Activated CD4-positive, alpha-beta memory T cell treated with anti-CD3 and anti-CD28 coated beads for 36 hours (primary cell): ENCODE data around the gene ABCA2. TPM values are rescaled to one million over a fixed set of nuclear protein-coding genes. Genes with fewer than 3 reads are reported as not detected.
"Not testable (repeated sequence)": the region's sequence is repeated elsewhere in the genome, so short reads cannot be mapped to it uniquely, and the experiment has no call there.

Experiments
- CTCF ChIA-PET: fragments of 350-600 bp; sonication (Branson Sonifier 250); formaldehyde crosslinking; loops from one replicate; lab custom pipeline; 2021; ENCODE audit warnings: antibody characterized with exemption, inconsistent platforms; lab: Charles Lee
- POLR2A ChIA-PET: fragments of 350-600 bp; sonication (Branson Sonifier 250); formaldehyde crosslinking; loops from one replicate; lab custom pipeline; 2021; ENCODE audit warnings: antibody characterized with exemption; lab: Charles Lee
- DNase-seq: peaks from one replicate; pipeline ENCODE4 v3.0.0-alpha.2; 2020
- H3K27ac Mint-ChIP-seq: one replicate; pipeline ENCODE4 v1.8.0; 2021; ENCODE audit warnings: mixed read lengths
- H3K27me3 Mint-ChIP-seq: one replicate; pipeline ENCODE4 v1.8.0; 2021; ENCODE audit warnings: mixed read lengths
- H3K36me3 Mint-ChIP-seq: one replicate; pipeline ENCODE4 v1.8.0; 2021; ENCODE audit warnings: mixed read lengths
- H3K4me1 Mint-ChIP-seq: one replicate; pipeline ENCODE4 v1.8.0; 2021; ENCODE audit warnings: low read depth, mixed read lengths
- H3K4me3 Mint-ChIP-seq: one replicate; pipeline ENCODE4 v1.8.0; 2021; ENCODE audit warnings: mild to moderate bottlenecking, mixed read lengths
- H3K9me3 Mint-ChIP-seq: one replicate; pipeline ENCODE4 v1.8.0; 2021; ENCODE audit warnings: mixed read lengths
- intact Hi-C: fragments of 100-400 bp; cut with micrococcal nuclease; formaldehyde crosslinking; loops from one replicate; pipeline ENCODE4 v1.15.1; 2023
- total RNA-seq, 2 experiments: library from RNA; stranded (reverse); gene quantifications; one replicate each; pipeline ENCODE4 v1.2.3, GENCODE V29; 2021

Gene ABCA2
- total RNA-seq, 2 experiments from 2014 or later: 22.1 to 22.9 TPM

- H3K27me3 Mint-ChIP-seq, H3K9me3 Mint-ChIP-seq, DNase-seq, H3K4me3 Mint-ChIP-seq, H3K36me3 Mint-ChIP-seq, H3K27ac Mint-ChIP-seq: not testable (repeated sequence)
- peaks cover 54% of the 10 kb centered on the region for H3K4me1 Mint-ChIP-seq
- CTCF ChIA-PET: interaction anchor here (2.5 to 3.9 kb wide), 4 partner anchors 13 to 190 kb away, joined by 10 to 49 read pairs (median 28); partner anchors contain the start of genes AJM1 and NPDC1
- POLR2A ChIA-PET: interaction anchor here (0.9 kb wide), 1 partner anchor 62 kb away, joined by 4 read pairs; no protein-coding TSS in a partner anchor
- intact Hi-C loops: loop anchor here (5.0 to 10.0 kb wide), 2 partner anchors 36 to 89 kb away; partner anchors contain the start of genes C8G, CLIC3 and FBXW5
These were observed 5.4 kb upstream of the ABCA2 start for GRCh38 chr9:137033481-137033880.

- H3K36me3 Mint-ChIP-seq: no peaks in the 10 kb centered on the region
- DNase-seq: no peak
- H3K4me1 Mint-ChIP-seq: peaks cover 54% of the 10 kb centered on the region
- intact Hi-C loops: loop anchor here (5.0 to 10.0 kb wide), 2 partner anchors 36 to 88 kb away; partner anchors contain the start of genes C8G, CLIC3 and FBXW5
- no peaks in the 10 kb centered on the region for H3K9me3 Mint-ChIP-seq
- H3K4me3 Mint-ChIP-seq: no peak overlapping the region
- no peaks in the 10 kb centered on the region for H3K27me3 Mint-ChIP-seq
- POLR2A ChIA-PET: interaction anchor here (0.6 kb wide), 1 partner anchor 301 kb away, joined by 3 read pairs; no protein-coding TSS in a partner anchor
- CTCF ChIA-PET: interaction anchor here (1.1 to 5.0 kb wide), 4 partner anchors 14 to 189 kb away, joined by 3 to 35 read pairs (median 28); partner anchors contain the start of genes AJM1, MAN1B1 and NPDC1
- no peak overlapping the region for H3K27ac Mint-ChIP-seq
These were observed 4.8 kb upstream of the ABCA2 start for GRCh38 chr9:137032858-137033257.

- Mint-ChIP-seq H3K4me3 (peak within 1 kb of the TSS; percentile 48), H3K9me3 (no peaks in the 10 kb centered on the region), H3K36me3 (no peaks in the 10 kb centered on the region), H3K27ac (peak within 1 kb of the TSS; percentile 72), H3K4me1 (peaks cover 57% of the 10 kb centered on the region), H3K27me3 (no peaks in the 10 kb centered on the region)
- ChIA-PET POLR2A (interaction anchor here (0.6 kb wide), 1 partner anchor 300 kb away, joined by 3 read pairs; no protein-coding TSS in a partner anchor), CTCF (interaction anchor here (0.9 to 5.0 kb wide), 9 partner anchors 15 to 224 kb away, joined by 3 to 73 read pairs (median 4); partner anchors contain the start of genes AJM1, MAN1B1, NPDC1 and RABL6)
- DNase-seq: peak; percentile 76
- intact Hi-C loops: loop anchor here (5.0 to 10.0 kb wide), 2 partner anchors 35 to 87 kb away; partner anchors contain the start of genes C8G, CLIC3 and FBXW5
These were observed 4.0 kb upstream of the ABCA2 start, which contains the start of gene FUT7 for GRCh38 chr9:137031904-137032640. Gene FUT7 (minus strand): TSS chr9:137032088. CDS start chr9:137031991, 97 bp downstream.

GRCh38 chr9:137030538-137031527 lies 2.8 kb upstream of the ABCA2 start:
- H3K9me3 Mint-ChIP-seq: no peaks in the 10 kb centered on the region
- ChIA-PET CTCF (interaction anchor here (0.6 to 6.8 kb wide), 17 partner anchors 6 to 303 kb away, joined by 3 to 73 read pairs (median 14); partner anchors contain the start of genes AJM1, MAN1B1, NPDC1 and PTGDS), POLR2A (interaction anchor here (0.5 kb wide), 1 partner anchor 598 kb away, joined by 3 read pairs; no protein-coding TSS in a partner anchor)
- no peaks in the 10 kb centered on the region for H3K36me3 Mint-ChIP-seq
- peak; percentile 84 for DNase-seq
- intact Hi-C loops: loop anchor here (5.0 to 10.0 kb wide), 2 partner anchors 34 to 86 kb away; partner anchors contain the start of genes C8G, CLIC3 and FBXW5
- H3K4me3 Mint-ChIP-seq: peak overlapping the region; percentile 37
- H3K4me1 Mint-ChIP-seq: peaks cover 57% of the 10 kb centered on the region
- no peaks in the 10 kb centered on the region for H3K27me3 Mint-ChIP-seq
- peak overlapping the region; percentile 72 for H3K27ac Mint-ChIP-seq

- intact Hi-C loops: loop anchor here (5.0 to 10.0 kb wide), 2 partner anchors 33 to 85 kb away; partner anchors contain the start of genes C8G, CLIC3 and FBXW5
- H3K36me3 Mint-ChIP-seq: no peaks in the 10 kb centered on the region
- H3K9me3 Mint-ChIP-seq: no peaks in the 10 kb centered on the region
- peak; percentile 36 for DNase-seq
- CTCF ChIA-PET: interaction anchor here (0.6 to 6.8 kb wide), 50 partner anchors 7 to 302 kb away, joined by 3 to 73 read pairs (median 8); partner anchors contain the start of genes AJM1, CLIC3, CYSRT1 and ENTPD2
- H3K27me3 Mint-ChIP-seq: no peaks in the 10 kb centered on the region
- peak overlapping the region; percentile 37 for H3K4me3 Mint-ChIP-seq
- H3K4me1 Mint-ChIP-seq: peaks cover 53% of the 10 kb centered on the region
- POLR2A ChIA-PET: interaction anchor here (0.6 kb wide), 1 partner anchor 239 kb away, joined by 5 read pairs; the partner anchor contains the start of gene TMEM141
- H3K27ac Mint-ChIP-seq: peak overlapping the region; percentile 72
These were observed 2.0 kb upstream of the ABCA2 start for GRCh38 chr9:137030006-137030405.

- intact Hi-C loops: loop anchor here (5.0 kb wide), 2 partner anchors 38 to 127 kb away; no protein-coding TSS in a partner anchor
- Mint-ChIP-seq H3K4me1 (peaks cover 46% of the 10 kb centered on the region), H3K27me3 (no peaks in the 10 kb centered on the region), H3K36me3 (no peaks in the 10 kb centered on the region), H3K4me3 (peak overlapping the region; percentile 55), H3K9me3 (no peaks in the 10 kb centered on the region), H3K27ac (peak overlapping the region; percentile 1)
- CTCF ChIA-PET: interaction anchor here (0.6 to 6.8 kb wide), 56 partner anchors 8 to 301 kb away, joined by 3 to 73 read pairs (median 7); partner anchors contain the start of genes AJM1, CLIC3, CYSRT1 and ENTPD2
- POLR2A ChIA-PET: interaction anchor here (0.6 to 0.8 kb wide), 2 partner anchors 41 to 238 kb away, joined by 3 to 5 read pairs; partner anchors contain the start of genes SAPCD2 and TMEM141
- DNase-seq: peak; percentile 84
These were observed 1.3 kb upstream of the ABCA2 start for GRCh38 chr9:137029058-137029936.

- intact Hi-C loops: loop anchor here (5.0 kb wide), 2 partner anchors 39 to 126 kb away; no protein-coding TSS in a partner anchor
- peak; percentile 78 for DNase-seq
- H3K36me3 Mint-ChIP-seq: no peaks in the 10 kb centered on the region
- H3K4me1 Mint-ChIP-seq: peaks cover 41% of the 10 kb centered on the region
- ChIA-PET CTCF (interaction anchor here (0.7 to 6.8 kb wide), 47 partner anchors 8 to 300 kb away, joined by 3 to 73 read pairs (median 8); partner anchors contain the start of genes AJM1, CLIC3, ENTPD2 and MAN1B1), POLR2A (interaction anchor here (0.8 kb wide), 1 partner anchor 42 kb away, joined by 3 read pairs; the partner anchor contains the start of gene SAPCD2)
- H3K27me3 Mint-ChIP-seq: no peaks in the 10 kb centered on the region
- H3K27ac Mint-ChIP-seq: no peak overlapping the region
- H3K4me3 Mint-ChIP-seq: peak overlapping the region; percentile 55
- no peaks in the 10 kb centered on the region for H3K9me3 Mint-ChIP-seq
These were observed 423 bp upstream of the ABCA2 start for GRCh38 chr9:137028263-137029057.

- Mint-ChIP-seq H3K36me3 (no peaks in the 10 kb centered on the region), H3K27me3 (no peaks in the 10 kb centered on the region), H3K9me3 (no peaks in the 10 kb centered on the region), H3K27ac (no peak overlapping the region), H3K4me1 (peaks cover 29% of the 10 kb centered on the region), H3K4me3 (no peak overlapping the region)
- POLR2A ChIA-PET: interaction anchor here (1.2 to 1.3 kb wide), 2 partner anchors 8 to 31 kb away, joined by 3 to 5 read pairs; partner anchors contain the start of gene CLIC3
- DNase-seq: no peak
- intact Hi-C loops: loop anchor here (5.0 kb wide), 2 partner anchors 40 to 125 kb away; no protein-coding TSS in a partner anchor
- CTCF ChIA-PET: interaction anchor here (0.8 to 6.8 kb wide), 4 partner anchors 10 to 51 kb away, joined by 3 to 56 read pairs (median 15); partner anchors contain the start of gene PTGDS
These were observed 1.2 kb downstream of the ABCA2 start for GRCh38 chr9:137026828-137027227.

- Mint-ChIP-seq H3K27me3 (no peaks in the 10 kb centered on the region), H3K36me3 (no peaks in the 10 kb centered on the region), H3K27ac (no peak overlapping the region), H3K4me3 (no peak overlapping the region), H3K9me3 (no peaks in the 10 kb centered on the region), H3K4me1 (peaks cover 26% of the 10 kb centered on the region)
- no peak for DNase-seq
- intact Hi-C loops: loop anchor here (5.0 kb wide), 2 partner anchors 41 to 124 kb away; no protein-coding TSS in a partner anchor
- POLR2A ChIA-PET: interaction anchor here (1.2 to 1.3 kb wide), 2 partner anchors 9 to 30 kb away, joined by 3 to 5 read pairs; partner anchors contain the start of gene CLIC3
- CTCF ChIA-PET: interaction anchor here (0.8 to 6.8 kb wide), 3 partner anchors 11 to 38 kb away, joined by 3 to 56 read pairs (median 4); no protein-coding TSS in a partner anchor
These were observed 1.7 kb downstream of the ABCA2 start for GRCh38 chr9:137026384-137026783.
